GM18909 (cell line): Measurements from ENCODE around the gene MICAL2.

Source experiments
- ATAC-seq: cut with Tn5 transposase; IDR thresholded peaks from one replicate; pipeline ENCODE4 v1.9.1; 2021; ENCODE audit warnings: mild to moderate bottlenecking; ENCODE audit not compliant: unreplicated experiment, poor library complexity

The MICAL2 gene

DNA sequence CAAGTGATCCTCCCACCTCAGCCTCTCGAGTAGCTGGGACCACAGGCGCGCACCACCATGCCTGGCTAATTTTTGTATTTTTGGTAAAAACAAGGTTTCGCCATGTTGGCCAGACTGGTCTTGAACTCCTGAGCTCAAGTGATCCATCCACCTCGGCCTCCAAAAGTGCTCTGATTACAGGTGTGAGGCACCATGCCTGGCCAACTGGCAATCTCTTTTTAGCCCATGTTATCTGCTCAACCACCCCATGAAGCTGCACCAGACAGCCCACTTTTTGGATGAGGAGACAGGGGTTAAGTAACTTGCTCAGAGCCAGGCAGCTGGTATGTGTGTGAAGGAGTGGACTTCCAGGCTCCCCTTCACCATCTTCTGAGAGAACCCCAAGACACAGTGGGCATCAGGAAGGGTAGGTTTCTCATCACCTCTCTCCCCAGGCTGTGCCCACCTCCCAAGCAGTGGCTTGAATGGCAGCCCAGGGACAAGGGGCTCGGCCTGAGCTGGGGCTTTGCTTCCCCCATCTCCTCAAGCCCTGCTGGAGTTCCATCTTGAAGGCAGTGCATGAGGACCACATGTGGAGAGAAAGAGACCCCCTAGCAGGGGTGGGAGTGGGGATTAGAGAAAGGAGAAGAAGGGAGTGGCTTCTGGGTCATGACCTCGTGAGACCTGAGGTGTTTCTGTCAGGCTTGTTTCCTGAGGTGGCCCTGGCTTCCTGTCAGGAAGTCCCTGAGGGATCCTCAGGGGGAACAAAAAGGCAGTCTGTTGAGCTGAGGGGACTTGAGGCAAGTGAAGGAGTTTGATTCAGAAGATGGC is 179.5 kb downstream of the MICAL2 start:
- no peak for ATAC-seq

DNA sequence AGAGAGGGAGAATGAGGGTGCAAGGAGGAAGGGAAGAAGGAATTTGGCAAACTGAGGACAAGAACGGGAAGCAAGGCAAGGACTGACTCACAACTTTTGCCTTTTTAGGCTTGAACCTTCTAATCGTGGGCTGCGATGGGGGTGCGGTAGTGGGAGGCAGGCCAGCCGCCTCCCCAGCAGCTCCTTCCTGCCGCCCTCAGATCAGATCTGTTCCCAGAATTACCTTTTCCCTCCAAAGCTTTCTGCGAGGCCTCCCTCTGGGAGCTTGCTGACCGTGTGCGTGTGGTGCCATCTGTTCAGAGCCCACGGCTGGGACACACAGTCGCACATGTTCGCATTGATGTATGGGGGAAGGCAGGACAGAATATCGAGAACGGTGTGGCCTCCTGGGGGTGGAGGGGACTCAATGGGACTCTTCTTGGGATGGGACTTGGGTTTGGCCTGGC is 180.1 kb downstream of the MICAL2 start:
- no peak for ATAC-seq

DNA sequence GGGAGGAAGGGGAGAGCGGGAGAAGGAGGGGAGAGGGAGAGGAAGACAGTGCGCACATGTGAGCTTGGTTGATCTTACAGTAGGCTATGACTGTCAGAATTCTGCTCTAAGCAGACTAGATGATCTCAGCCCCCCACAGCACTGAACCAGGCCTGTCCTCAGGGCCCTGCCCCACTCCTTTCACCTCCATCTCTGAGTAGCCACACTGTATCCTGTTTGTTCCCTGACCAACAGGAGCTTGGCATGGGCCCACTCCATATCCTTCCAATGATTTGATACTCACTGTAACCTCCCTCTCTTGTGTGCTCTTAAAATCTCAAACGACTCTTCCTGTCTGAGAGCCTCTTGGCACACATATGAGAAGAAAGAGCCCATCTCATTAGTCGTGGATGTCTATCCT is 180.9 kb downstream of the MICAL2 start:
- ATAC-seq, result no peak

GRCh38 chr11:12291766-12292165 is 181.4 kb downstream of the MICAL2 start:
- no peak for ATAC-seq

- ATAC-seq, result no peak
These were observed 182.4 kb downstream of the MICAL2 start for GRCh38 chr11:12292766-12293165.

- no peak for ATAC-seq
These were observed 183.1 kb downstream of the MICAL2 start for GRCh38 chr11:12293486-12293885.

DNA sequence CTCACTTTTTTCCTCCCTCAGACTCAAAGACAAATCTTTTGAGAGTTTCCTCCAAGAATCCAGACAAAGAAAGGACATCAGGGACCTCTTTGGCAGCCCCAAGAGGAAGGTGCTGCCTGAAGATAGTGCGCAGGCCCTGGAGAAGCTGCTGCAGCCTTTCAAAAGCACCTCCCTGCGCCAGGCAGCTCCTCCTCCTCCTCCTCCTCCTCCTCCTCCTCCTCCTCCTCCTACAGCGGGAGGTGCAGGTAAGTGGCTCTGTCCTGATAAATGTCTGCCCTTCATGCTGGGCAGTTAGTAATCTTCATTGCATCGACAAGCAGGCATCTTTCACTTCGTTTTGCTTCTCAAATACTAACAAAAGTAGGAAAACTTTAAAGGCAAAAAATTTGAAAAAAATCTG is 184.2 kb downstream of the MICAL2 start:
- no peak for ATAC-seq

DNA sequence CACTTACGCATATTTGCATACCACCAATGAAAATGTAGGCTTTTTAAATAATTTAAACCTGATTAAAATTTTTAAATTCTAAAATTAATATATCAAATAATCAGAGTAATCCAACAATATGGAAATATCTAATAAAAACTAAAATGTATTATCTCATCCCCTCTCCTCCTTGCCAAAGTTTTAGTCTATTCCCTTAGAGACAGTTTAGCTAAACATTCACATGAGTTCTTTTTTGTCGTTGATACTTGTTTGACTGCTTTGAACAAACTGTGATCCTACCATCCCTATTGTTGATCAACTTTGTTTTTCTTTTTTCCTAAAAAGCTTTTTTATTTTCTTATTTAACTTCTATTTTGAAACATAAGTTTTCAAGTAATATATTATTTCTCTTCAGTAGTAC is 185.6 kb downstream of the MICAL2 start:
- no peak for ATAC-seq

GRCh38 chr11:12298610-12299009 is 188.2 kb downstream of the MICAL2 start:
- ATAC-seq, result no peak

DNA sequence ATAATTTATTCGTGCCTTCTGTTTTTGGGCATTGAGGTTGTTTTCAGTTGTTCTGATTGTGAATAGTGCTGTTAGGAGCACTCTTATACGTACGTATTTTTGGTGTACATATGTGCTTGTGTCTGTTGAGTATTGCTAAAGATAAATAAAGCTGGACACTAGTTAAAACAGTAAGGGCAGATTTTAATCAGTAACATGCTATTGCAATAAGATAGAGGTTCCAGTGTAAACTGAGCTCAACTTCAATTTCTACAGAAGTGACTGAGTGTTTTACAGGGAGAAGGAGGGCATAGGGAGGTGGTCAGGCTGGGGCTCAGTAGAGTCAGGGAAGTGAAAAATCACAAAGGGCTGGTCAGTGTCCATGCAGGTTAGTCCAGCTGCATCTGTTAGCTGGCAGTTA is 191.0 kb downstream of the MICAL2 start:
- no peak for ATAC-seq

DNA sequence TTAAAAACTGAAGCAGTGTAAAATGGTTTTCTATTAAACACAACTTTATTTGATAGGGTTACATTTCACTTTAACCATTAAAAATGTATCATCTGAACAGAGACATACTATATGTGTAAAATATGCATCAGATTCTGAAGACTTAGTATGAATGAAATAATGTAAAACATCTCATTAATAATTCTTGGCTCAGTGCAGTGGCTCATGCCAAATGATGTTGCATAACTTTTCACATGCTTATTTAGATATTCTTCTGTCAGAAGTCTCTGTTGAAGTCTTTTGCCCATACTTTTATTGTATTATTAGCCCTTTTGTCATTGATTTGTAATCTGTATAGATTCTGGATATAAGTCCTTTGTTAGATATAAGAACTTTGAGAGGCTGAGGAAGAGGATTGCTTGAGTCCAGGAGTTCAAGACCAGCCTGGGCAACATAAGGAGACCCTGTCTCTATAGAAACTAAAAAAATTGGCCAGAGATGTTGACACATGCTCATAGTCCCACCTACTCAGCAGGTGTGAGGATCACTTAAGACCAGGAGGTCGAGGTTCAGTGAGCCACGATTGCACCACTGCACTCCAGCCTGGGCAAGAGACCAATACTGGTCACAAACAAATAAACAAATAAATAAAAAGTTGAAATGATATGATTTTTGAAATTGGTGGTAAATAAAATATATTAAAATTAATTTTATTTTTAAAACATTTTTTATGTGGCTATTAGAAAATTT is 193.2 kb downstream of the MICAL2 start:
- no peak for ATAC-seq

GRCh38 chr11:12306830-12307229 is 196.4 kb downstream of the MICAL2 start:
- no peak for ATAC-seq

DNA sequence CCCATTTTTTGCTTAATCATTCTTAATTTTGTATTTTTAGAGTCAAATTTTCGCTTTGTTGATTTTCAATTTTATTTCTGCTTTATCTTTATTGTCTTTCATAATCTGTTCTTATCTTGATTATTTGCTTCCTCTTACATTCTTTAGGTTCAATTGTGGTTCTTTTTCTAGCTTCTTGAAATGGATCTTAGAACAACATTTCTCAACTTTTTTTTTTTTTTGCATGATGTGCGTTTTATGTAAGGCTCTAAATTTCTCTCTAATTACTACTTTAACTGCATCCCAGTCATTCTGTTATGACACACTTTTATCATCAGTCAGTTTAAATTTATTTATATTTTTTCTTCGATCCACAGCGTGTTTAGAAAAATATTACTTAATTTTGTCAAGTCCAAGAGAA is 201.7 kb downstream of the MICAL2 start:
- ATAC-seq, result no peak
